ENCODE results near the gene CYP26B1. TPM values are rescaled to one million over a fixed set of nuclear protein-coding genes. Genes with fewer than 3 reads are reported as not detected.

Gene CYP26B1, protein sequence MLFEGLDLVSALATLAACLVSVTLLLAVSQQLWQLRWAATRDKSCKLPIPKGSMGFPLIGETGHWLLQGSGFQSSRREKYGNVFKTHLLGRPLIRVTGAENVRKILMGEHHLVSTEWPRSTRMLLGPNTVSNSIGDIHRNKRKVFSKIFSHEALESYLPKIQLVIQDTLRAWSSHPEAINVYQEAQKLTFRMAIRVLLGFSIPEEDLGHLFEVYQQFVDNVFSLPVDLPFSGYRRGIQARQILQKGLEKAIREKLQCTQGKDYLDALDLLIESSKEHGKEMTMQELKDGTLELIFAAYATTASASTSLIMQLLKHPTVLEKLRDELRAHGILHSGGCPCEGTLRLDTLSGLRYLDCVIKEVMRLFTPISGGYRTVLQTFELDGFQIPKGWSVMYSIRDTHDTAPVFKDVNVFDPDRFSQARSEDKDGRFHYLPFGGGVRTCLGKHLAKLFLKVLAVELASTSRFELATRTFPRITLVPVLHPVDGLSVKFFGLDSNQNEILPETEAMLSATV
- total RNA-seq, result 0.76 and 1.1 TPM in 2 replicates
- 0.06 and 0.30 TPM in 2 replicates for polyA plus RNA-seq
- polyA plus RNA-seq (2011; cell fraction: cytosol; rRNA removed), result 0.35 and 0.63 TPM in 2 replicates
- 1.3 and 1.4 TPM in 2 replicates for polyA plus RNA-seq (2011; cell fraction: nucleus; rRNA removed)
- 1.1 and 2.4 TPM in 2 replicates for polyA plus RNA-seq (2012)
- polyA minus RNA-seq, result 0.28 and 0.34 TPM in 2 replicates
- 3.9 TPM for polyA minus RNA-seq (2011; cell fraction: cytosol; rRNA and poly(A)+ RNA removed)
- polyA minus RNA-seq (2011; cell fraction: nucleus; rRNA and poly(A)+ RNA removed), result 0.58 and 1.3 TPM in 2 replicates
- Bru-seq, nascent RNA, result percentile 19 among the genes with signal in this experiment
- percentile 42 among the genes with signal in this experiment for BruChase-seq, experiment 1, labeled RNA remaining after a 6-hour chase
- BruChase-seq, experiment 2, labeled RNA remaining after a 2-hour chase, result percentile 23 among the genes with signal in this experiment
- long read RNA-seq, result 0 reads

DNA sequence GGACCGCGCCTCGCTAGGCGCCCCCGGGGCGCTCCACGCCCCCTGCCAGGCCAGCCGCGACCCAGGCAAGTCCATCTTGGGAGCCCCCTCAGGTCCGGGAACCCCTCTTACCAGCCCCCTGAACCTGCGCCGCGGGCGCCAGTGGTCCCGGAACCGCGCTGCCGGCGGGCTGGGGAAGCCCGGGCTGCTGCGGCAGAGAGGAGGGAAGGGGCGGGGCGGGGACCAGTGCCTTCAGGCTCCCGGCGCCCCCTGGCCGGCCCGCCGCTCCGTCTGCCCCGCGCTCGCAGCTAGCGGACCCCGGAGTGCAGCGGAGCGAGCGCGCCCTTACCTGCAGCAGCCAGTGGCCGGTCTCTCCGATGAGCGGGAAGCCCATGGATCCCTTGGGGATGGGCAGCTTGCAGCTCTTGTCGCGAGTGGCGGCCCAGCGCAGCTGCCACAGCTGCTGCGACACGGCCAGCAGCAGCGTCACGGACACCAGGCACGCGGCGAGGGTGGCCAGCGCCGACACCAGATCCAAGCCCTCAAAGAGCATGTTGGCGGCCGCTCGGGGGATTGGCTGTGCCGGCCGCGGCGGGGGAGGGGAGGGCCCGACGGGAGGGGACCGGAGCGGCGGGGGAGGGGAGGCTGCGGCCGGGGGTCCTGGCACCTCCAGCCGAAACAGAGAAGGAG, at the start of gene CYP26B1:
TSS of gene CYP26B1 (minus strand) at position 560 of the 669 bp plus-strand sequence. CDS start at position 532, 28 bp downstream.
- TF ChIP-seq EZH2 (IDR thresholded peaks at IDR 0.05; ENCODE audit: borderline replicate concordance, low read depth, low read length, severe bottlenecking), result peak; percentile 99
- no peak for TF ChIP-seq POLR2AphosphoS5 (IDR thresholded peaks at IDR 0.05; ENCODE audit: insufficient read depth, low read depth, low read length)
- ChIA-PET POLR2A (interaction anchor here (0.7 kb wide), 1 partner anchor 410 kb away, joined by 9 read pairs; no protein-coding TSS in a partner anchor), CTCF (interaction anchor here (0.9 to 6.6 kb wide), 5 partner anchors 10 to 543 kb away, joined by 3 to 174 read pairs (median 70); no protein-coding TSS in a partner anchor)
- H3K9me3 ChIP-seq (replicated peaks; ENCODE audit: control insufficient read depth, insufficient read depth, low read length), result no peaks in the 10 kb centered on the region
- H3K4me1 ChIP-seq (ENCODE audit: control insufficient read depth, extremely low read depth, insufficient read depth, low read length), result peaks cover 22% of the 10 kb centered on the region
- peaks cover 46 to 71% of the 10 kb centered on the region in 2 experiments for H3K27me3 ChIP-seq (ENCODE audit: control insufficient read depth in 2 of 2, insufficient read depth in 2 of 2, low read length in 2 of 2)
- intact Hi-C loops (cut with micrococcal nuclease) (no loop called here), dilution Hi-C loops (cut with MboI; ENCODE audit: extremely low pct_ligation_motif_present, low sequenced_read_pairs) (no loop called here)
- H3K9ac ChIP-seq (replicated peaks; ENCODE audit: extremely low read depth, insufficient read depth, low read length), result no peak within 1 kb of the TSS
- FAIRE-seq (no peak), DNase-seq (ENCODE audit: low read depth, low spot score) (peak; percentile 18)
- no peaks in the 10 kb centered on the region for H3K36me3 ChIP-seq (ENCODE audit: control insufficient read depth in 2 of 2, extremely low read depth in 1 of 2, insufficient read depth in 2 of 2, low read length in 2 of 2)
- peak within 1 kb of the TSS; percentile 32 for H2AFZ ChIP-seq (ENCODE audit: low read depth, low read length)
- H3K4me2 ChIP-seq (ENCODE audit: insufficient read depth, low read length), result peak within 1 kb of the TSS; percentile 51
- H3K4me3 ChIP-seq (replicated peaks in 1 of 3; ENCODE audit: insufficient read depth in 1 of 3, low read depth in 1 of 3, low read length in 3 of 3), result peak within 1 kb of the TSS in 2 of 3 experiments; percentile 42
- no peak within 1 kb of the TSS for H3K27ac ChIP-seq (ENCODE audit: insufficient read depth, low read depth, low read length)
- no TSS peak for BruUV-seq (replicated peaks)
- no peaks in the 10 kb centered on the region for H3K79me2 ChIP-seq (ENCODE audit: control insufficient read depth, insufficient read depth, low read length)
- no peaks in the 10 kb centered on the region for H3K9me1 ChIP-seq (replicated peaks; ENCODE audit: control insufficient read depth, extremely low read depth, insufficient read depth, low read length)
- no peaks in the 10 kb centered on the region for H4K20me1 ChIP-seq (replicated peaks; ENCODE audit: control insufficient read depth, extremely low read depth, insufficient read depth, low read length)
